Psoas muscle (tissue), 8 donors: Measurements from ENCODE around the gene RTN4RL2. TPM values are rescaled to one million over a fixed set of nuclear protein-coding genes. Genes with fewer than 3 reads are reported as not detected.

Experiments used
- ATAC-seq, 4 donors: fragments of 200-7000 bp; cut with Tn5 transposase; one replicate each; pipeline ENCODE4 v1.9.1; 2020; ENCODE audit warnings: moderate library complexity in 3 of 4, mild to moderate bottlenecking in 2 of 4
- DNase-seq, 2 donors: peaks; one replicate each; pipeline ENCODE4 v3.0.0-alpha.2; 2020
- H3K27ac ChIP-seq: fragments of 200-600 bp; one replicate; pipeline ENCODE4 v1.8.0; 2022
- H3K27me3 ChIP-seq, 3 donors: fragments of 200-600 bp in 1 of 3; one replicate each; pipeline versions ENCODE4 v1.6.1 to v1.8.0; 2013 to 2022; ENCODE audit warnings: low read length in 2 of 3, mild to moderate bottlenecking in 2 of 3, moderate library complexity in 1 of 3; ENCODE audit not compliant: insufficient read depth in 3 of 3
- H3K36me3 ChIP-seq, 2 donors: fragments of 200-600 bp in 1 of 2; one replicate each; pipeline versions ENCODE4 v1.6.1 to v1.8.0; 2013 to 2022; ENCODE audit warnings: low read depth in 1 of 2, mild to moderate bottlenecking in 1 of 2, moderate library complexity in 1 of 2; ENCODE audit not compliant: insufficient read depth in 1 of 2
- H3K4me1 ChIP-seq: fragments of 200-600 bp; one replicate; pipeline ENCODE4 v1.8.0; 2022
- H3K4me3 ChIP-seq: fragments of 200-600 bp; one replicate; pipeline ENCODE4 v1.8.0; 2022; ENCODE audit warnings: mild to moderate bottlenecking
- H3K9me3 ChIP-seq: fragments of 200-600 bp; one replicate; pipeline ENCODE4 v1.8.0; 2022
- WGBS, 3 donors: extraction: QIAGEN DNeasy Blood & Tissue Kit; methylation state at CpG; one replicate each; pipeline versions ENCODE4 v1.1.6 to v1.1.7; 2013; 5-methylcytosine and 5-hydroxymethylcytosine counted together
- intact Hi-C, 2 donors: fragments of 100-400 bp; cut with DNase I; formaldehyde crosslinking; loops; one replicate each; pipeline versions ENCODE4 v1.11.0 to v1.14.2; 2022
- polyA plus RNA-seq, 3 donors: library from polyadenylated mRNA; stranded (reverse); fragments of 200-250 nt; gene quantifications; one replicate each; pipeline ENCODE4 v1.2.3, GENCODE V29; 2013
- total RNA-seq, 4 donors: library from RNA; stranded (reverse); fragmentation: NEBNext Ultra II Directional in 2 of 4; extraction: Animal tissue kit (Norgen Biotek cat#: 25700) in 2 of 4; gene quantifications; one replicate each; pipeline versions ENCODE4 v1.2.1 to v1.2.4, GENCODE V29; 2021 to 2023
- TF ChIP-seq, protein P1 (sequence below): fragments of 200-600 bp; IDR thresholded peaks from one replicate; pipeline ENCODE4 v1.8.0; 2022; ENCODE audit warnings: antibody characterized with exemption
- donor health status: healthy with polysubstance abuse.
- donor health status: DM: no; HTN: no; CAD: no; lungs with moderate emphysema.
- donor health status: Bipolar disorder and iron deficiency.
- donor health status: healthy.
- donor health status: DM: yes; HTN: yes; CAD: no.
- donor health status: DM: no; HTN: no; CAD: no.
- donor health status: DM: no; HTN: no; CAD: no.
- donor health status: DM: yes; HTN: yes; CAD: no.

RTN4RL2 gene
- total and polyA plus RNA-seq, 7 donors: 0.44 to 1.1 (median 0.77) TPM

DNA sequence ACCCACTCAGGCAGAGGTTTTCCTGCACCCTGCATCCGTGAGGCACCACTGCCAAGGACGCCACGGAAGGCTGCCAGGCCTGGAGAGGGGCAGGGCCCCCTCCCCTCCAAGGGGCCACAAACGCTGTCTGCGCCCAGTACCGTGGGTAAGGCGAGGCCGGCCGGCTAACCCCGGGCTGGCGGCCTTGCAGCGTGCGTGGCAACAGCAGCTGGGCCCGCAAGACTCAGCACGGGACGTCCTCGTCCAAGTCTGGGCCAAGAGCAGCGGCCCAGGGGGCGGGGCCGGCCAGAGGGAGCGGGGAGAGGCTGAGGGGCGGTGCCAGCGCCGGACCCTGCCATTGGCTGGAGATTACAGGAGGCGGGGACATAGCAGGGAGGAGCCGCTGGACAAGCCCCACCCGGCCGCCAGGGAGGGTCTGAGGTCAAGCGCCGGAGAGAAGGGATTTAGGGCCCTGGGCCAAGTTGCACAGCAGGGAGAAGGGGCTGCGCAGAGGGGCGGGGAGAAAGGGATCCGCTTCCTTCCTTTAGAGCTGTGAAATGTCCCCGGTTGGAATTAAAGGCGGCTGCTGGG, 39.2 kb downstream of the RTN4RL2 start:
- no peaks in the 10 kb centered on the region for H3K9me3 ChIP-seq
- DNase-seq (peak; percentile 97 to 99), ATAC-seq (peak; percentile 97 to 99 (median 98))
- H3K27me3 ChIP-seq: no peaks in the 10 kb centered on the region
- WGBS, 3 donors: 0 to 2% (median 1%) methylated on average over 34 to 35 of the region's 35 CpGs
- H3K4me3 ChIP-seq: peak overlapping the region; percentile 51
- H3K27ac ChIP-seq: peak overlapping the region; percentile 79
- peaks cover 0 to 16% of the 10 kb centered on the region in 2 donors for H3K36me3 ChIP-seq
- TF ChIP-seq, protein P1, sequence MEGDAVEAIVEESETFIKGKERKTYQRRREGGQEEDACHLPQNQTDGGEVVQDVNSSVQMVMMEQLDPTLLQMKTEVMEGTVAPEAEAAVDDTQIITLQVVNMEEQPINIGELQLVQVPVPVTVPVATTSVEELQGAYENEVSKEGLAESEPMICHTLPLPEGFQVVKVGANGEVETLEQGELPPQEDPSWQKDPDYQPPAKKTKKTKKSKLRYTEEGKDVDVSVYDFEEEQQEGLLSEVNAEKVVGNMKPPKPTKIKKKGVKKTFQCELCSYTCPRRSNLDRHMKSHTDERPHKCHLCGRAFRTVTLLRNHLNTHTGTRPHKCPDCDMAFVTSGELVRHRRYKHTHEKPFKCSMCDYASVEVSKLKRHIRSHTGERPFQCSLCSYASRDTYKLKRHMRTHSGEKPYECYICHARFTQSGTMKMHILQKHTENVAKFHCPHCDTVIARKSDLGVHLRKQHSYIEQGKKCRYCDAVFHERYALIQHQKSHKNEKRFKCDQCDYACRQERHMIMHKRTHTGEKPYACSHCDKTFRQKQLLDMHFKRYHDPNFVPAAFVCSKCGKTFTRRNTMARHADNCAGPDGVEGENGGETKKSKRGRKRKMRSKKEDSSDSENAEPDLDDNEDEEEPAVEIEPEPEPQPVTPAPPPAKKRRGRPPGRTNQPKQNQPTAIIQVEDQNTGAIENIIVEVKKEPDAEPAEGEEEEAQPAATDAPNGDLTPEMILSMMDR: no peak
- intact Hi-C loops: no loop called here
- peaks cover 26% of the 10 kb centered on the region for H3K4me1 ChIP-seq

DNA sequence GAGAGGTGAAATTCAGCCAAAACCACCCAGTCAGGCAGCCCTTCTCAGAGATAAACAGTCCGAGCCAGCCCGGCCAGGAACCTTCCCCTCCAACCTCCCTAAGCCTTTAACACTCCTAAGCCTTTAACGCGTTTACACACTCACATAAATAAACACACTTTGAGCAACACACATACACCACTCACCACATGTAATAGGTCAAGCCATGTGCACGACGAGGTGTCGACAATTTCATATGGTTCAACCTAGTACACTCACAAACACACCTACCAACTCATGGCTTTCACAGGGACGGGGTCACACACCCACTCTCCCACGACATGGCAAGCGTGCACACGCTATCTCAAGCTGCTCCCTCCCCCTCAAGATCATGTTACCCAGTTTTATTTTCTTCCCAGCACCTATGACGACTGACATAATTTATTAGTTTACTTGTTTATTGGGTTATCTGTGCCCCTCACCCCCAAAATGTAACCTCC, 39.7 kb downstream of the RTN4RL2 start:
- Histone ChIP-seq H3K4me1 (peaks cover 26% of the 10 kb centered on the region), H3K27ac (peak overlapping the region; percentile 79), H3K27me3 (no peaks in the 10 kb centered on the region), H3K36me3 (peaks cover 0 to 19% of the 10 kb centered on the region in 2 donors), H3K9me3 (no peaks in the 10 kb centered on the region), H3K4me3 (peak overlapping the region; percentile 51)
- ATAC-seq (peak; percentile 28 to 57 (median 33)), DNase-seq (no peak)
- TF ChIP-seq, protein P1: no peak
- WGBS, 3 donors: 11 to 18% (median 12%) methylated on average over 12 of the region's 12 CpGs
- intact Hi-C loops: no loop called here

GRCh38 chr11:57500515-57500914, 40.2 kb downstream of the RTN4RL2 start:
- ATAC-seq (peak in 1 of 4 donors; percentile 8), DNase-seq (peak in 1 of 2 donors; percentile 54)
- H3K4me3 ChIP-seq: peak overlapping the region; percentile 51
- peaks cover 0 to 24% of the 10 kb centered on the region in 2 donors for H3K36me3 ChIP-seq
- H3K27me3 ChIP-seq: no peaks in the 10 kb centered on the region
- 46 to 61% (median 50%) methylated on average over 8 of the region's 8 CpGs for WGBS, 3 donors
- TF ChIP-seq, protein P1: no peak
- no peaks in the 10 kb centered on the region for H3K9me3 ChIP-seq
- H3K27ac ChIP-seq: peak overlapping the region; percentile 79
- intact Hi-C loops: no loop called here
- peaks cover 26% of the 10 kb centered on the region for H3K4me1 ChIP-seq

DNA sequence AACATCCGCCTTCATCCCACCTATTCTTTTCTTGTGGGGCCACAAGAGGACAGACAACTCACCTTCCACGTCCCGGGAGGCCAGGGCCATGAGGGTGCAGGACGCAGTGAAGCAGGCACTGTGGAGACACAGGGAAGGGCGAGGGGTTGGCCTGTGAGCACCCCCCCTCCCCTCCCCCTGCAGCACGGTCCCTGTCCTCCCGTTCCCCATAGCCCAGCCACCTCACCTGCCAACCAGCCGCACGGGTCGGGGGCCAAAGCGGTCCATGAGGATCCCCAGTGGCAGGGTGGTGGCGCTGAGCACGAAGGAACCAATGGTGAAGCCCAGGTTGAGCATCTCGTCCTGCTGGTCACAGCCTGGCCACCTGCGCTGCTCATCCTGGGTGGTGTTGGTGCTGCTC, 40.6 kb downstream of the RTN4RL2 start:
- WGBS, 3 donors: 83 to 89% (median 85%) methylated on average over 14 to 15 of the region's 15 CpGs
- Histone ChIP-seq H3K36me3 (peaks cover 0 to 19% of the 10 kb centered on the region in 2 donors), H3K4me1 (peaks cover 26% of the 10 kb centered on the region), H3K27ac (peak overlapping the region; percentile 79), H3K9me3 (no peaks in the 10 kb centered on the region), H3K4me3 (no peak overlapping the region), H3K27me3 (no peaks in the 10 kb centered on the region)
- ATAC-seq (no peak), DNase-seq (no peak)
- TF ChIP-seq, protein P1: no peak
- intact Hi-C loops: no loop called here
